Activated CD4-positive, alpha-beta T cell treated with anti-CD3 and anti-CD28 coated beads for 36 hours (primary cell): ENCODE measurements around the gene OFD1. TPM values are rescaled to one million over a fixed set of nuclear protein-coding genes. Genes with fewer than 3 reads are reported as not detected.

Source experiments
- ATAC-seq: fragments of 200-7000 bp; cut with Tn5 transposase; one replicate; pipeline ENCODE4 v1.10.0; 2021; ENCODE audit warnings: mild to moderate bottlenecking, moderate library complexity
- CTCF ChIA-PET: fragments of 350-600 bp; sonication (Branson Sonifier 250); formaldehyde crosslinking; loops from one replicate; lab custom pipeline; 2021; ENCODE audit warnings: antibody characterized with exemption; lab: Charles Lee
- POLR2A ChIA-PET: fragments of 350-600 bp; sonication (Branson Sonifier 250); formaldehyde crosslinking; loops from one replicate; lab custom pipeline; 2021; ENCODE audit warnings: antibody characterized with exemption, inconsistent platforms; lab: Charles Lee
- DNase-seq: peaks from one replicate; pipeline ENCODE4 v3.0.0-alpha.2; 2020
- H3K27ac Mint-ChIP-seq: one replicate; pipeline ENCODE4 v1.8.0; 2021; ENCODE audit warnings: mixed read lengths
- H3K27me3 Mint-ChIP-seq: one replicate; pipeline ENCODE4 v1.8.0; 2021; ENCODE audit warnings: mixed read lengths
- H3K36me3 Mint-ChIP-seq: one replicate; pipeline ENCODE4 v1.8.0; 2021; ENCODE audit warnings: low read depth, mixed read lengths
- H3K4me1 Mint-ChIP-seq: one replicate; pipeline ENCODE4 v1.8.0; 2021; ENCODE audit warnings: mixed read lengths
- H3K4me3 Mint-ChIP-seq: one replicate; pipeline ENCODE4 v1.8.0; 2021; ENCODE audit warnings: mild to moderate bottlenecking, moderate library complexity, mixed read lengths
- H3K9me3 Mint-ChIP-seq: one replicate; pipeline ENCODE4 v1.8.0; 2021; ENCODE audit warnings: low read depth, mixed read lengths
- intact Hi-C, 2 experiments: fragments of 100-400 bp; cut with DNase I in 1 of 2; cut with micrococcal nuclease in 1 of 2; formaldehyde crosslinking; loops; one replicate each; pipeline versions ENCODE4 v1.14.2 to v1.15.1; 2022 to 2024; cut with DNase I, micrococcal nuclease
- total RNA-seq, 2 experiments: library from RNA; stranded (reverse); gene quantifications; one replicate each; pipeline ENCODE4 v1.2.3, GENCODE V29; 2021

Gene OFD1
- total RNA-seq, 2 experiments from 2014 or later = 28.0 to 32.4 TPM

DNA sequence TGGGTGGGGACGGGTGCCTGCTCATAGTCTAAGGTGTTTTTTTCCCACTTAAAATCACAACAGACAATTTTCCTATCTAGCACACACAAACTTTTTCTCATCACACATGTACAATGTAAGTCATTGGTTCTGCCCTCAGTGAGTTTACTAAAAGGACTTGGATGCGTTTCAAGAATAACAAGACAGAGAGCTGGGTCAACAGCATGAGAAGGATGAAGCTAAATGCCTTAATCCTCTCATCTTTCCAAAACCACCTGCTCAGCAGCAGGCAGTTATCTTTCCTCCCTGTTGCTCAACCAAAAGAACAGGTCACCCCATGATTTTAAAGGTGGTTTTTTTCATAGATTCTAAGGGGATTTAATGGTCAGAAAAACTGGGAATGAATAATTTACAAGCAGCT, 40.1 kb downstream of the OFD1 start:
- peaks cover 18% of the 10 kb centered on the region for H3K36me3 Mint-ChIP-seq
- H3K9me3 Mint-ChIP-seq = no peaks in the 10 kb centered on the region
- H3K4me1 Mint-ChIP-seq = peaks cover 8% of the 10 kb centered on the region
- H3K27me3 Mint-ChIP-seq = no peaks in the 10 kb centered on the region
- intact Hi-C loops = no loop called here
- peak overlapping the region; percentile 10 for H3K27ac Mint-ChIP-seq
- no peak overlapping the region for H3K4me3 Mint-ChIP-seq
- ChIA-PET CTCF (no interaction called here), POLR2A (no interaction called here)
- no peak for DNase-seq
- no peak for ATAC-seq

DNA sequence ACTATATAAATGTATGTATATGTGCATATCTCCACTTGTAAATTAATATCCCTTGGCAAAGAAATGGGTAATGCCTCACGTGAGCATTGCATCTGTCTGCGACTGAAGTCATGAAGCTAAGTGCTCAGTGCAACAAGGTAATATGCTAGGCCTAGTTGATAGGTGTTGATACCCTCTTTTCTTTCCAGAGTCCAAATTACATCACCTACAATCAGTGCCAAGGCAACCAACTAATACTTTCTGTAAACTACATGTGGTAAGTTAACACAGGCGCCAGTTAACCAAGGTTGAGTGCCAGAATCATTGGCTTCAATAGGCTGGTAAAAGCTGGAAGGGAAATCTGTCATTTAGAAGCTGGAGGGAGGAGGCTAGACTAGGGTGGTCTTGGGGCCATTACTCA, 41.3 kb downstream of the OFD1 start:
- CTCF ChIA-PET = interaction anchor here (0.9 kb wide), 1 partner anchor 256 kb away, joined by 3 read pairs; no protein-coding TSS in a partner anchor
- intact Hi-C loops = no loop called here

GRCh38 chrX:13776387-13776786, 41.8 kb downstream of the OFD1 start:
- no peak overlapping the region for H3K27ac Mint-ChIP-seq
- peaks cover 13% of the 10 kb centered on the region for H3K36me3 Mint-ChIP-seq
- ChIA-PET CTCF (interaction anchor here (0.9 kb wide), 1 partner anchor 256 kb away, joined by 3 read pairs; no protein-coding TSS in a partner anchor), POLR2A (no interaction called here)
- intact Hi-C loops = no loop called here
- peaks cover 6% of the 10 kb centered on the region for H3K4me1 Mint-ChIP-seq
- DNase-seq (no peak), ATAC-seq (no peak)
- no peaks in the 10 kb centered on the region for H3K9me3 Mint-ChIP-seq
- H3K4me3 Mint-ChIP-seq = no peak overlapping the region
- H3K27me3 Mint-ChIP-seq = no peaks in the 10 kb centered on the region

More for the DNA sequence above, 41.3 kb downstream of the OFD1 start:
- Mint-ChIP-seq H3K27ac (no peak overlapping the region), H3K9me3 (no peaks in the 10 kb centered on the region), H3K36me3 (peaks cover 13% of the 10 kb centered on the region), H3K27me3 (no peaks in the 10 kb centered on the region), H3K4me3 (no peak overlapping the region), H3K4me1 (peaks cover 6% of the 10 kb centered on the region)
- ATAC-seq (no peak), DNase-seq (no peak)
- POLR2A ChIA-PET = no interaction called here

DNA sequence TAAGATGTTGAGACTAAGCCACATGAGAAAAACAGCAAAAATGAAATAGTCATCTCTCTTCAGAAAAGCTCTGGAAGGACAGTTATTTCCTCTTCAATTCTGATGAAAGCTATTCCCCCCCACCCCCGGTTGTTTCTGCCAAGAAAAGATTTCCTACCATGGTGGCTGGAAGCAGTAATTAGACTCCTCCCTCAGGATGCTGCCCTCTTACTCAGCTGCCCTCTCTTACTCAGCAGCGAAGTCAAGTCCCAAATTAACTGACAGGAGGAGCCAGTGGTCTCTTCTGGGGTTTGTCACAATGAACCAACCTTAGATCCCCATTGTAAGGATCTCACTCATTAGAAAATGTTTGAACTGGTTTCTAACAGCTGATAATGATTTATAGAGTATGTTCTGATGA, 44.4 kb downstream of the OFD1 start:
- H3K27ac Mint-ChIP-seq = peak overlapping the region; percentile 19

GRCh38 chrX:13780868-13781427, 46.4 kb downstream of the OFD1 start:
- intact Hi-C loops = no loop called here
- H3K9me3 Mint-ChIP-seq = no peaks in the 10 kb centered on the region
- CTCF ChIA-PET = interaction anchor here (0.5 kb wide), 2 partner anchors 111 to 114 kb away, joined by 3 to 4 read pairs; no protein-coding TSS in a partner anchor
- POLR2A ChIA-PET = no interaction called here
- H3K4me3 Mint-ChIP-seq = no peak overlapping the region
- DNase-seq (no peak), ATAC-seq (no peak)
- H3K36me3 Mint-ChIP-seq = no peaks in the 10 kb centered on the region
- H3K27me3 Mint-ChIP-seq = no peaks in the 10 kb centered on the region
- H3K4me1 Mint-ChIP-seq = peaks cover 6% of the 10 kb centered on the region
- no peak overlapping the region for H3K27ac Mint-ChIP-seq

More for the DNA sequence above, 44.4 kb downstream of the OFD1 start:
- intact Hi-C loops = no loop called here
- DNase-seq (peak; percentile 18), ATAC-seq (peak; percentile 68)
- Mint-ChIP-seq H3K27me3 (no peaks in the 10 kb centered on the region), H3K36me3 (peaks cover 9% of the 10 kb centered on the region), H3K4me1 (peaks cover 6% of the 10 kb centered on the region), H3K4me3 (no peak overlapping the region), H3K9me3 (no peaks in the 10 kb centered on the region)
- ChIA-PET POLR2A (no interaction called here), CTCF (interaction anchor here (0.8 kb wide), 1 partner anchor 103 kb away, joined by 3 read pairs; no protein-coding TSS in a partner anchor)

GRCh38 chrX:13786048-13786447, 51.5 kb downstream of the OFD1 start:
- Mint-ChIP-seq H3K9me3 (no peaks in the 10 kb centered on the region), H3K36me3 (no peaks in the 10 kb centered on the region)
- CTCF ChIA-PET = no interaction called here

GRCh38 chrX:13790206-13791131, 55.9 kb downstream of the OFD1 start:
- H3K36me3 Mint-ChIP-seq = no peaks in the 10 kb centered on the region
- no peaks in the 10 kb centered on the region for H3K4me1 Mint-ChIP-seq
- peaks cover 2% of the 10 kb centered on the region for H3K27me3 Mint-ChIP-seq
- intact Hi-C loops = no loop called here
- no peak for ATAC-seq
- POLR2A ChIA-PET = no interaction called here
- H3K27ac Mint-ChIP-seq = no peak overlapping the region
- H3K9me3 Mint-ChIP-seq = no peaks in the 10 kb centered on the region
- DNase-seq = no peak
- no peak overlapping the region for H3K4me3 Mint-ChIP-seq
- CTCF ChIA-PET = no interaction called here

More at GRCh38 chrX:13786048-13786447, 51.5 kb downstream of the OFD1 start:
- DNase-seq (no peak), ATAC-seq (no peak)
- H3K27ac Mint-ChIP-seq = no peak overlapping the region
- intact Hi-C loops = no loop called here
- POLR2A ChIA-PET = no interaction called here
- H3K4me3 Mint-ChIP-seq = no peak overlapping the region
- H3K27me3 Mint-ChIP-seq = no peaks in the 10 kb centered on the region
- H3K4me1 Mint-ChIP-seq = no peaks in the 10 kb centered on the region

DNA sequence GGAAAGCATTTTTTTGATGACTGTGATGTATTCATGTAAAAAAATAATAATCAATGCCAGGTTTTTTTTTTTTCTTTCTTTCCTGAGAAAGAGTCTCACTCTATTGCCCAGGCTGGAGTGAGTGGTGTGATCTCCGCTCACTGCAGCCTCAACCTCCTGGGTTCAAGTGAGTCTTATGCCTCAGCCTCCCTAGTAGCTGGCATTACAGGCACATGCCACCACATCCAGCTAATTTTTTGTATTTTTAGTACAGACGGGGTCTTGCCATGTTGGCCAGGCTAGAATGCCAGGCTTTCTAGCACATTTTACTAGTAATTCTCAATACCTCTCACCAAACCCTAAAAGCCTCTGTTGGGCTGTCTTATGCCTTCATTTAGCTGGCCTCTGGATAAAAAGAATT, 56.6 kb downstream of the OFD1 start:
- POLR2A ChIA-PET = no interaction called here
- ATAC-seq = no peak
- Mint-ChIP-seq H3K27ac (no peak overlapping the region), H3K36me3 (no peaks in the 10 kb centered on the region), H3K4me3 (no peak overlapping the region), H3K9me3 (no peaks in the 10 kb centered on the region), H3K27me3 (peaks cover 2% of the 10 kb centered on the region), H3K4me1 (no peaks in the 10 kb centered on the region)
- CTCF ChIA-PET = no interaction called here
- DNase-seq = no peak
- intact Hi-C loops = no loop called here

- ChIA-PET CTCF (no interaction called here), POLR2A (no interaction called here)
- intact Hi-C loops = no loop called here
- ATAC-seq (no peak), DNase-seq (no peak)
- Mint-ChIP-seq H3K27me3 (peaks cover 2% of the 10 kb centered on the region), H3K4me3 (no peak overlapping the region), H3K4me1 (no peaks in the 10 kb centered on the region), H3K36me3 (no peaks in the 10 kb centered on the region), H3K9me3 (no peaks in the 10 kb centered on the region), H3K27ac (no peak overlapping the region)
Observed at GRCh38 chrX:13791559-13791958, 57.0 kb downstream of the OFD1 start.

GRCh38 chrX:13793897-13794296, 59.3 kb downstream of the OFD1 start:
- peaks cover 2% of the 10 kb centered on the region for H3K27me3 Mint-ChIP-seq
- intact Hi-C loops = no loop called here
- ATAC-seq (no peak), DNase-seq (no peak)
- no peaks in the 10 kb centered on the region for H3K9me3 Mint-ChIP-seq
- no peak overlapping the region for H3K27ac Mint-ChIP-seq
- H3K4me1 Mint-ChIP-seq = no peaks in the 10 kb centered on the region
- ChIA-PET CTCF (interaction anchor here (1.0 kb wide), 1 partner anchor 9 kb away, joined by 3 read pairs; no protein-coding TSS in a partner anchor), POLR2A (no interaction called here)
- no peaks in the 10 kb centered on the region for H3K36me3 Mint-ChIP-seq
- no peak overlapping the region for H3K4me3 Mint-ChIP-seq

GRCh38 chrX:13794417-13794816, 59.9 kb downstream of the OFD1 start:
- ChIA-PET POLR2A (no interaction called here), CTCF (no interaction called here)
- no peaks in the 10 kb centered on the region for H3K36me3 Mint-ChIP-seq
- H3K4me1 Mint-ChIP-seq = no peaks in the 10 kb centered on the region
- H3K9me3 Mint-ChIP-seq = no peaks in the 10 kb centered on the region
- ATAC-seq = no peak
- no peak for DNase-seq
- intact Hi-C loops = no loop called here
- peaks cover 2% of the 10 kb centered on the region for H3K27me3 Mint-ChIP-seq
- no peak overlapping the region for H3K4me3 Mint-ChIP-seq
- no peak overlapping the region for H3K27ac Mint-ChIP-seq

DNA sequence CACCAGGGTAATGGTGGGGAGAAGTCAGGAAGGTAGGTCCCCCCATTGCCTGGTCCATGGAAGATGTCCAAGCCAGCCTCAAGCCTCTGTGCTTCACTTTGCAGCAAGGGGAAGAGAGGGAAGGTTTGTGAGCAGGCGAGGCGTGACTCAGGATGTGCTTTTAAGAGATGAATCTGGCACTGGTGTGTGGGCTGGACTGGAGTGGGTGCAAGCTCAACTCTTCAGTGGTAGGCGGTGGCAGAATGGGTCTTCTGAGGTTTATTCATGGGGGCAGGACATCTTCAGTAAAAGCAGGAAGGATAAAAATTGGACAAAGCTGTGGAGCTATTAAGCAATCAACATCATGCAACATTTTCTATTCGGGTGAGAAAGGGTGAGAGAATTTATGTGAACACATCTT, 63.0 kb downstream of the OFD1 start:
- H3K27ac Mint-ChIP-seq = no peak overlapping the region
- intact Hi-C loops = no loop called here
- no peaks in the 10 kb centered on the region for H3K36me3 Mint-ChIP-seq
- DNase-seq = no peak
- CTCF ChIA-PET = no interaction called here
- H3K9me3 Mint-ChIP-seq = no peaks in the 10 kb centered on the region
- H3K4me1 Mint-ChIP-seq = no peaks in the 10 kb centered on the region
- POLR2A ChIA-PET = no interaction called here
- H3K27me3 Mint-ChIP-seq = peaks cover 2% of the 10 kb centered on the region
- ATAC-seq = no peak
- no peak overlapping the region for H3K4me3 Mint-ChIP-seq
